PFSK-1 (cell line): ENCODE measurements around the gene PAIP2B.

Source experiments
- POLR2AphosphoS5 ChIP-seq: IDR thresholded peaks from 2 replicates; pipeline ENCODE4 v1.6.1; 2012; ENCODE audit warnings: low read depth, mild to moderate bottlenecking, control low read depth, low read length, moderate library complexity
- TAF1 ChIP-seq: IDR thresholded peaks from 2 replicates; pipeline ENCODE4 v1.6.1; 2012; ENCODE audit warnings: low read length, control low read depth, borderline replicate concordance; ENCODE audit not compliant: insufficient read depth

GRCh38 chr2:71216501-71216900, 10.4 kb downstream of the PAIP2B start:
- TF ChIP-seq POLR2AphosphoS5 (no peak), TAF1 (no peak)
